HG02884 (cell line): ENCODE results near the gene RASAL1.

ENCODE experiments used
- ATAC-seq: cut with Tn5 transposase; IDR thresholded peaks from one replicate; pipeline ENCODE4 v1.9.1; 2021; ENCODE audit warnings: mild to moderate bottlenecking, moderate library complexity; ENCODE audit not compliant: unreplicated experiment

The RASAL1 gene

DNA sequence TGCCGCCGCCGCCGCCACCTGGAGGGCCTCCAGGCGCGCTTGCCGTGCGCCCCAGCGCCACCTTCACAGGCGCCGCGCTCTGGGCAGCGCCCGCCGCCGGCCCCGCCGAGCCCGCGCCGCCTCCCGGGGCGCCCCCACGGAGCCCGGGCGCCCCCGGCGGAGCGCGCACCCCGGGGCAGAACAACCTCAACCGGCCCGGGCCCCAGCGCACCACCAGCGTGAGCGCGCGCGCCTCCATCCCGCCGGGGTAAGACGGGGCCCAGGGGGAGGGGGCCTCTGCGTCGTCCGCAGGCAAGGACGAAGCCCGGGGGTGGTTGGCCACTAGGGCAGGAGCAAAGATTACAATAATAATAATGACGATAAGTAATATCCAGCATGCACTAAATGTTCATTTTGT, 57.7 kb downstream of the RASAL1 start:
- ATAC-seq: no peak

DNA sequence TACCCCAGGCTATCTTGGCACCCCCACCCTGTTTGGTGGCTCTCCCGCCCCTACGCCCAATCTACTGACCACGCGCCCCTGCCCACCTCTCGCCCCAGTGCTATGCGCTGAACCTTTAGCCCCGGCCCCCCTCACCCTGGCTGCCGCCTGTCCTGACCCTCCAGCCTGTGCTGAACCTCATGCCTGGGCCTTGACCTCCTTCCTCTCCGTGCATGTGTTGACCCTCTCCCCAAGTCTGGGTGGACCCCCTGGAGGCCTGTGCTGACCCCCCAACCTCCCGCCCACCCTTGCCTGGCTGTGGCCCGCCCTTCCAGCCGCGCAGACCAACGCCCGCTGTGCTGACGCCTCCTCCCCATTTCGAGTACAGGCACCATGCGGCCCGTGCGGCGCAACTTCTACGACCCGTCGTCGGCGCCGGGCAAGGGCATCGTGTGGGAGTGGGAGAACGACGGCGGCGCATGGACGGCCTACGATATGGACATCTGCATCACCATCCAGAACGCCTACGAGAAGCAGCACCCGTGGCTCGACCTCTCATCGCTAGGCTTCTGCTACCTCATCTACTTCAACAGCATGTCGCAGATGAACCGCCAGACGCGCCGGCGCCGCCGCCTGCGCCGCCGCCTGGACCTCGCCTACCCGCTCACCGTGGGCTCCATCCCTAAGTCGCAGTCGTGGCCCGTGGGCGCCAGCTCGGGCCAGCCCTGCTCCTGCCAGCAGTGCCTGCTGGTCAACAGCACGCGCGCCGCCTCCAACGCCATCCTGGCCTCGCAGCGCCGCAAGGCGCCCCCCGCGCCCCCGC, 58.3 kb downstream of the RASAL1 start:
- ATAC-seq: no peak

DNA sequence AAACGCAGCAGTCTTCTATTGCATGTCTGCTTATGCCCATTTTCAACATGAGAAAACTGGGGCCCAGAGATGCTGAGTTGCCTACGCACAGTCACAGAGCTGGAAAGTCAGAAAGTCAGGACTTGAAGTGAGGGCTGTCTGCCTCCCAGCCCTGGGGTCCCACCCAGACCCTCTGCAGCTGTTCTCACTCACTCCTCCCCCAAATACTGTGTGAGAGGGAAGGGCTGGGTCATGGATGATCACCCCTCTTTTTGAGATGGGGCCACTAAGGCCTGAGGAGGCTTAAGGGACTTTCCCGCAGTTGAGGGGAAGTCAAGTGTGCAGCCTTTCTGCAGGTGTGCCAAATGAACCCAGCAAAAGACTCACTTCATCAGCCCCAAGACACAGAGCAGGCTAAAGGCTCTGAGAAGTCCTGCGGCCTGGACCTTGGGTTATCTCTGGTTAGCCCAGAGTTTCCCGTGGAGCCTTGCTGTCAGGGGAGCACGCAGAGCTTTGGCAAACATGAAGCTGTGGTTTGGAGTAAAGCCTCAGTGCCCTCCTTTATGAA, 60.4 kb downstream of the RASAL1 start:
- peak; percentile 91 for ATAC-seq

GRCh38 chr12:113073586-113073985, 62.0 kb downstream of the RASAL1 start:
- ATAC-seq: no peak

- ATAC-seq: no peak
Measured at GRCh38 chr12:113072136-113072535, 63.4 kb downstream of the RASAL1 start.

DNA sequence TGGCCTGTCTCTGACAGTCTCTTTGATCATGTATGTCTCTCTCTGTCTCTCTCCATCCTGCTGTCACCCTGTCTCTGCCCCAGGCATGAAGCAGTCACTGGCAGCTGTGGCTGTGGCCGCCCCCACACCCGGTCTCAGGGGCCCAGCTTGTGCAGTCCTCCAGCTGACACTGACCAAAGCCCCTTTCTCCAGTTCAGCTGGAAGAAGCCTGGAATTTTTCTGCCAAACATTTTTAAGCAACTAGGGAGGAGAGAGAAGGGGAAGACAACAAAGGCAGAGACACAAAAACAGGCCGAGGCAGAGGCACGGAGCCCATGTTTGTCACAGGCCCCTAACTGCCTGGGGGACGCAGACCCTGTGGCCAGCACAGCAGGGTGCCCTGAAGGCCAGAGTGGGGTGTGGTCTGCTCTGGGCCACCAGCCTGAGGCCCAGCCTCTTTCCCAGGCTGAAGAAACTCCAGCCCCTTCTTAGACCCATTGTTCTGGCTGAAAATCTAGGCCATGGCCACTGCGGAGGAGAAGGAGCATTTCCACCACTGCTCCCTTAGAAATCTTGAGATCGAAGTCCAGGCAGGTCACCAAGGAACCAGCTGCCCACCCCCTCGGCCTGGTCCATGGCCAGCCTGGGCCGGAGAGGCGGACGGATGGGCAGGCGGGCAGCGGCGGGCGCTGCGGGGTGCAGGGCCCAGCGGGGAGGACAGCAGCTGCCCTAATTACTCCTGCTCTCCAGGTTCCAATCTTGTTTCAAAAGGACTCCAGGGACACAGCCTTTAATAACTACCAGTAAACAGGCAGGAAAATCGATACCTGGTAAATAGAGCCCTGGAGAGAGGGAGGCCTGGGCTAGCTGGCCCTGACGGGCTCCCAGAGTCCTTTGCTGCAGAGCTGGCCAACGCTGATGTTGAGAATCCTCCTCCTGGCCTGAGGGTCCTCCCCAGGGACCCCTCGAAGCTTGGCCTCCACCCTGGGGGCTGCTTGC, 64.1 kb downstream of the RASAL1 start:
- ATAC-seq: no peak

DNA sequence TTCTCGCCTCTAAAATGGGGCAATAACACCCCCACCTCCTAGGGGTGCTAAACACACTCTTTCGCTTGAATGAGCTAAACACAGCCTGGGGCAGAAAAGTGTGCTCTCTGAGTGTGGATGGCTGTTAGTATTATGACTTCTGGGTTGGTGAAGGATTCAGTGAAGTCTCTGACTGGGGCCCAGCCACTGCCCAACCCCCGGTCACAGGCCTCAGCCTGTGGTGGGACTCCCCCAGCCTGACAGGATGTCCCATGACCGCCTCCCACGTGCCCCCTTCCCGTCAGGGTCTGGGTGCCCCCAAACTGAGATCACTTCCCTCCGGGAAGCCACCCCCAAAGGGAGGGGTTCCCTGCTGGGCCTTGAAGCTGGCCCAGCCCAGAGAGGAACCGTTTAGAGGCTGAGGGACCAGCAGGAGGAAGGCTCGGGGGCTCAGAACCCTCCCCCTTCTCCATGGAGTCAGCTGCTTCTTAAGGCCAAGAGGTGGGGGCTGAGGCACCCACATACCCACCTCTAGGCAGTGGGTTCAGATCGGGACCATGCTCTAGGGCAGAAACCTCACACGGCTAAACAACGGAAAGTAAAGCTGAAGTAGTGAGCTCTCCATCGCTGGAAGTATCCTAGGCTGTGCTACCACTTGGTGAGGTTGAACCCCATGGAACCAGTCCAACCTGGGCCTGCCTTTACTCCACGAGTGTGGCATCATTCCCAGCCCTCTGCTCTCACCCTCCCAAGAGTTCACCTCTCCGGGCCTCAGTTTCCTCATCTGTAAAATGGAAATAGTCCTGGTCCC, 65.2 kb downstream of the RASAL1 start:
- no peak for ATAC-seq

DNA sequence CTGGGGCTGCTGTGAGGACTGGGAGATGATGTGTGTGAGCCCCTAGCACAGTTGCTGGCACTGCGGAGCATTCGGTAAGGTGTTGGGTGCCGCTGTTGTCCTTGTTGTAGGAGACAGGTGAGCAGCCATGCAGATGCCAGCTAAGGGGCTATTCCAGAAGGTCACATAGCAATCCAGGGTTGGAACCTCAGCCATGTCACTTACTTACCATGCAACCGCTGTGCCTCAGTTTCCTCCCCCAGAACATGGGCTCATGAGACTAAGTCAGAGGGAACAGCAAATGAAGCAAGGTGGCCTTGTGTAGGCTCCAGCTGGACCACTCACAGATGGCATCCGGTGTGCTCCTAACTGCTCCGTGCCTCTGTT, 65.8 kb downstream of the RASAL1 start:
- ATAC-seq: no peak

DNA sequence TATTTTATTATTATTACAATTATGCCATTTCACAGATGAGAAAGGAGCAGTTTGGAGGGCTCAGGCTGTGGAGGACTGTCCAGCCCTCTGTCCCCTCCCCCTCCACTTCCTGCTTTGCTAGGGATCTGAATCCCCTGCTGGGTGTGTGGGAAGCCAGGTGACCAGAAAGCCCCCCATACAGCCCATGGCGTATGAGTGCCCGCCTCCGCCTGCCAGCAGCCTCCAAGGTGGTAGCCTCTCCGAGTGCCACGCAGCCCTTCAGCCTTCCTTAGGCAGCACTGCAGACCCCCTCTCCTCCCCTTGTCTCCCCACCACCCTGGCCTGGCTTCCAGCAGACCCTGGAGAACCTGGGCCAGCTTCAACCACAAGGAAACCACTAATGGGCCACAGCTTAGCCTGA, 66.4 kb downstream of the RASAL1 start:
- ATAC-seq: no peak

GRCh38 chr12:113067987-113068935, 67.3 kb downstream of the RASAL1 start:
- no peak for ATAC-seq

- no peak for ATAC-seq
Measured at GRCh38 chr12:113066813-113067400, 68.7 kb downstream of the RASAL1 start.

DNA sequence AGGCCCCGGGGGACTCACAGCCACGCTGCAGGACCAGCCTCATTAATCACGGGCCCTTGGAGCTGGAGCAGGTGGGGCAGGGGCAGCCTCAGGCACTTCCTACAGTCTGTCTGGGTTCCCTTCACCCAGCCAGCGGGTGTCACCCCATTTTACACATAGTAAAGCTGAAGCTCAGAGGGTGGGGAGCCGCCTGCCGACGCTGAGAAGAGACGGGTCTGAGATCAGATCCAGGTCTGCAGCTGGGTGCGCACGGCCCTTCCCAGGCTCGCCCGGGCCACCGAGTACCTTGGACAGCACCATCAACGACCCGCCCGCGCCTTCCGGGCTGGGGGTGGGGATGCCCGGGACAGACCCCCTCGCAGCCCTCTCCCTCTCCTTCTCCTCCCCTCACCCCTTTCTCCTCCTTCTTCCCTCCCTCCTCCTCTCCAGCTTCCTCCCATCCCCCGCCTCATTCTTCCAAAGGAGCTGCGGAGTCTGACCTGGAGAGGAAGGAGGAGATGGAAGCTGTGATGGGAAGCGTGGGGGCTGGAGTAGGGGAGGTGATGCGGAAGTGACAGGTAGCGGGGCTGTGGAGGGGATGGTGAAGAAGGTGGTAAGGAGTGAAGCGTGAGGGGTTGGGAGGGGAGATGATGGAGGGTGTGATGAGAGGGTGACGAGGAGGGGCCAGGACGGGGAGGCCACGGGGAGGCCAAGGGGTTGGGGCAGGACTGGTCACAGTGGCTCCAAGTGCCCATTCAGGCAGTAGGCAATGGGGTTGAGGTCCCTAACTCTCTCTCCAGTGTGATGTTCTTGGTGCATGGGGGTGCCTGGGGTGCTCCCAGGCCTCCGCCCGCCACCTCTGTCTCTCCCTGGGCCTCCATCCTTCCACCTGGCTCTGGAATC, 70.2 kb downstream of the RASAL1 start:
- ATAC-seq: no peak

DNA sequence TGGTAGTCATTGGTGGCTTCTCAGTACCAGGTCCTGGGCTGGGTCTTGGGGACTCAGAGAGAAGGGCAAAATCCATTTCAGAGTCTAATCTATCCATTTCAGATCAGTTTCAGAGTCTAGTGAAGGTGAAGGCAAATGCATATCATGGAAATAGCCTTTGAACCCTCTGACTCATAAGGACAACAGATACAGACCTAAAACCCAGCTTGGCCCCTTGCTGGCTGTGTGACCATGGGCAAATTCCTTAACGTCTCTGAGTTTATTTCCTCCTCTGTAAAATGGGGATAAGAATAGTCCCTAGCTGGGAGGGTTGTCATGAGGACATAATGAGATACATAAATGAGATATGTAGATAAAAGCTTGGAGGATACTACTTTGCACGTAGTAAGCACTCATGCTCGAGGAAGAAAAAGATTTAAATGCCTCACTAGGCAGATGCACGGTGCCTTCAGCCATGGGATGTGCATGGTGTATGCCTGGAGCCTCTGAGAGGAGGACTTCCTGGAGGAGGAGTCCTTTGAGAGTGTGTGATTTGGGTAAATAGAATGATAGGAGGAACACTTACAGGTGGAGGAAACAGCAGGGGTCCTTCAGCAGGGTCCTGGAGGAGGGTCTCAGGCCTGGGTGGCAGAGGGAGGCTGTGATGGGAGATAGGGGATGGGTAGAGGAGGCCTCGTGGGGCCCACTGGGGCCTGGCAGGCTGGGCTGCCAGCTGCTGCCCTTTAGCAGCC, 71.0 kb downstream of the RASAL1 start:
- no peak for ATAC-seq

- no peak for ATAC-seq
Measured at GRCh38 chr12:113063396-113064350, 71.9 kb downstream of the RASAL1 start.

DNA sequence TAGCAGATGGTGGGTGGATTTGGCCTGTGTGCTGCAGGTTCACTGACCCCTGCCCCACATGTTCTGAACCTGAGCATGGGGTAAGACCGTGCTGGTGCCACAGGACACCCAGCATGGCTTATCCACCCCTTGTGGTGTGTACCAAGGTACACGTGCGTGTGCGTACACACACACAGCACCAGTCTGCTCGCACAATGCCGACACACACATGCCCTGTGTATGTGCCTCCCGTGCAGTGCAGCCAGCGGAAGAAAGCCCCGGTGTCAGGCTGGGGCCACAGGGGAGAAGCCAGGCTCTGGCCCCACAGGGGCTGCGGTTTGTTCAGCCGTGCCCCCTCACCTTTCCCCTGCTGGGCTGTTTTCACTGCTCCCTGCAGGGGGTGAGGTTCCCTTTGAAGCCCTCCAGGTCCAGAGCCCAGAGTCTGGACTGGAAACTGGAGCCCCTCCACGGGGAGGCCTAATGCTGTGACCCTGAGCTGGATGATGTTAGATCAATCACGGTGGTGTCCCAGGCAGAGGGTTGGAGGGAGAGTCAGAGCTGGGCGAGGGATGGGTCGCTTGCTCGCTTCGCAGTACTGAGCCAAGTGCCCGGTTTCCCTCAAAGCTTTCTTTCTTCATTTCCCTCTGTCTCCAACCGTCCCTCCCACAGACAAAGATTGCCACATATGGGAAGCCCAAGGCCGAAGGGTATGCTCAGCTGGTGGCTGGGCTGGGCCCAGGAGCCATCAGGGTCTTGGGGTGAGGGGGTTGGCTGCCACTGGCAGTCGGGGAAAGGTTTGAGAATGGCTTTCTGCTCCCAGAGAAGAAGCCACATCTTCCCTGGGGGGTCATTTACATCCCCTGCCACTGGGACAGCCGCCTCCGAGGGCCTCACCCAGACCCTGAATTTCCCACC, 72.8 kb downstream of the RASAL1 start:
- no peak for ATAC-seq
